Vagina (tissue), 2 donors: ENCODE data around the gene FZR1. TPM values are rescaled to one million over a fixed set of nuclear protein-coding genes. Genes with fewer than 3 reads are reported as not detected.
"Not testable (repeated sequence)": the region's sequence is repeated elsewhere in the genome, so short reads cannot be mapped to it uniquely, and the experiment has no call there.

Source experiments
- DNase-seq, 2 donors: peaks; one replicate each; pipeline ENCODE4 v3.0.0-alpha.2; 2017; ENCODE audit errors: extremely low spot score in 2 of 2
- H3K27ac ChIP-seq: fragments of 200-600 bp; sonication (generic); one replicate; pipeline ENCODE4 v1.5.1; 2019
- H3K27me3 ChIP-seq: fragments of 200-600 bp; sonication (generic); one replicate; pipeline ENCODE4 v1.5.1; 2019
- H3K36me3 ChIP-seq, 2 donors: fragments of 200-600 bp; sonication (generic); one replicate each; pipeline ENCODE4 v1.5.1; 2017 to 2019
- H3K4me1 ChIP-seq: fragments of 200-600 bp; sonication (generic); one replicate; pipeline ENCODE4 v1.5.1; 2019
- H3K4me3 ChIP-seq, 2 donors: fragments of 200-600 bp; sonication (generic); 1 replicate in 1 of 2; 2 replicates in 1 of 2; pipeline ENCODE4 v1.5.1; 2016 to 2019
- H3K9me3 ChIP-seq: fragments of 200-600 bp; sonication (generic); one replicate; pipeline ENCODE4 v1.5.1; 2019
- POLR2A ChIP-seq, 2 donors: fragments of 450-650 bp; IDR thresholded peaks; one replicate each; pipeline ENCODE4 v1.6.1; 2017; ENCODE audit warnings: antibody characterized with exemption in 2 of 2, mild to moderate bottlenecking in 2 of 2, moderate library complexity in 2 of 2
- POLR2AphosphoS5 ChIP-seq, 2 donors: sonication (generic); formaldehyde crosslinking; IDR thresholded peaks; one replicate each; pipeline ENCODE4 v1.9.0; 2017; ENCODE audit warnings: antibody characterized with exemption in 2 of 2, mild to moderate bottlenecking in 2 of 2, low read depth in 1 of 2; ENCODE audit not compliant: insufficient read depth in 1 of 2
- intact Hi-C: fragments of 100-400 bp; cut with DNase I; formaldehyde crosslinking; loops from one replicate; pipeline ENCODE4 v1.15.1; 2023
- total RNA-seq: library from RNA; depleted of rRNA; stranded (reverse); fragments of >200 nt; gene quantifications from one replicate; pipeline ENCODE4 v1.2.3, GENCODE V29; 2016
- TF ChIP-seq, protein P1 (sequence below), 3 experiments: fragments of 450-650 bp in 2 of 3; fragments of 200-600 bp in 1 of 3; sonication (generic) in 1 of 3; IDR thresholded peaks; one replicate each; pipeline ENCODE4 v1.5.1; 2017 to 2019; ENCODE audit warnings: antibody characterized with exemption in 3 of 3, mild to moderate bottlenecking in 2 of 3, moderate library complexity in 2 of 3

Gene FZR1
- total RNA-seq, 1 donor from 2014 or later = 29.2 TPM

DNA sequence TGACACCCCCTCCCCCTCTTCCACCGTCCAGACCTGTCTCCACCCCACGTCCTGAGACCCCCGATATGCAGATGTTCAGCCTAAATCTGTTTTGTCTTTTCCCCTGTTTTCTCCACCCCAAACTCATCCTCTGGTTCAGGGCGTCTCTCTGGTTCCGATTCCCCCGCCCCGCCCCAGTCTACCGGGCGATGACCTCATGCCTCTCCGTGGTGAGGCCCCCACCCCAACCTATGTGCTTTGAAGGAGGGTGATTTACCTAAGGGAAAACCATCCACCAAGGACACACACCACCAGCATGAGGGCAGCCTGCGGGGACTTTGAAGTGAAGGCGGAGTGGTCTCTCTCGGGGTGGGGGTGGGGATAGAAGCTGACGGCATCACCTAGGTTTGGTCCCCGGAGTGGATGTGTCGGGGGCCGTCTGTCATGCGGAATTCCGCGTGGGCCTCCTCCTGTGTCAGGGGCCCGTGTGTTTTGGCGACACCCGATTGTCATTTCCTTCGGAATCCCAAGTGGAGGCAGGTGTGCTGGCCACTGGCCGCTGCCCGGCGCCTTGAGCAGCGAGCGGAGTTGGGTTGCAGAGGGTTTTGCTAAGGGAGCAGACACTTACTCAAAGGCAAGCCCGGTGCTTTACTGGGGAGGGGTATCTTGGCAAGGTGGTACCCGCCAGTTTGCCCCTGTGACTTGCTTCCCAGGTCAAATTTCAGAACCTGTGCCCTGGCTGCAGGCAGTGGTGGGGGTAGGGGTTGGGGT, 1.4 kb downstream of the FZR1 start:
- H3K9me3 ChIP-seq = no peaks in the 10 kb centered on the region
- H3K36me3 ChIP-seq = peaks cover 0 to 4% of the 10 kb centered on the region in 2 donors
- H3K27ac ChIP-seq = peak overlapping the region; percentile 96
- no peak for TF ChIP-seq POLR2A (IDR thresholded peaks at IDR 0.05)
- TF ChIP-seq, protein P1, sequence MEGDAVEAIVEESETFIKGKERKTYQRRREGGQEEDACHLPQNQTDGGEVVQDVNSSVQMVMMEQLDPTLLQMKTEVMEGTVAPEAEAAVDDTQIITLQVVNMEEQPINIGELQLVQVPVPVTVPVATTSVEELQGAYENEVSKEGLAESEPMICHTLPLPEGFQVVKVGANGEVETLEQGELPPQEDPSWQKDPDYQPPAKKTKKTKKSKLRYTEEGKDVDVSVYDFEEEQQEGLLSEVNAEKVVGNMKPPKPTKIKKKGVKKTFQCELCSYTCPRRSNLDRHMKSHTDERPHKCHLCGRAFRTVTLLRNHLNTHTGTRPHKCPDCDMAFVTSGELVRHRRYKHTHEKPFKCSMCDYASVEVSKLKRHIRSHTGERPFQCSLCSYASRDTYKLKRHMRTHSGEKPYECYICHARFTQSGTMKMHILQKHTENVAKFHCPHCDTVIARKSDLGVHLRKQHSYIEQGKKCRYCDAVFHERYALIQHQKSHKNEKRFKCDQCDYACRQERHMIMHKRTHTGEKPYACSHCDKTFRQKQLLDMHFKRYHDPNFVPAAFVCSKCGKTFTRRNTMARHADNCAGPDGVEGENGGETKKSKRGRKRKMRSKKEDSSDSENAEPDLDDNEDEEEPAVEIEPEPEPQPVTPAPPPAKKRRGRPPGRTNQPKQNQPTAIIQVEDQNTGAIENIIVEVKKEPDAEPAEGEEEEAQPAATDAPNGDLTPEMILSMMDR (IDR thresholded peaks at IDR 0.05) = no peak
- no peak for TF ChIP-seq POLR2AphosphoS5 (IDR thresholded peaks at IDR 0.05; ENCODE audit: insufficient read depth in 1 of 2, low read depth in 1 of 2)
- peaks cover 61% of the 10 kb centered on the region for H3K4me1 ChIP-seq
- H3K27me3 ChIP-seq = no peaks in the 10 kb centered on the region
- DNase-seq = no peak
- intact Hi-C loops = no loop called here
- peak overlapping the region; percentile 93 to 97 for H3K4me3 ChIP-seq

DNA sequence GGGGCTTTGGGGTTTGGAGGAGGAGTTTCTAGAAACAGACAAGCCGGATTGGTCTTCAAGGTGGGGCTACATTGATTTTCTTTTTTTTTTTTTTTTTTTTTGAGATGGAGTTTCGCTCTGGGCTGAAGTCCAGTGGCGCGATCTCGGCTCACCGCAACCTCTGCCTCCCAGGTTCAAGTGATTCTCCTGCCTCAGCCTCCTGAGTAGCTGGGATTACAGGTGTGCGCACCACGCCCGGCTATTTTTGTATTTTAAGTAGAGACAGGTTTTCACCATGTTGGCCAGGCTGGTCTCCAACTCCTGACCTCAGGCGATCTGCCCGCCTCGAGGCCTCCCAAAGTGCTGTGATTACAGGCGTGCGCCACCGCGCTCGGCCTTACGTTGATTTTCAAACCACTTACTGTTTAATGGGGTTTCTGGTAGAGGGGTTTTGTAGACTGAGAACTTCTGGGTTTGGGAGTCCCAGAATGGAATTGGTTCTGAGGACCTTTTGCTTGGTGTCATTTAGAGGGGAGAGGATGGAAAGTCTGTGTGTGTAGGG, 2.1 kb downstream of the FZR1 start:
- H3K36me3 ChIP-seq, H3K27me3 ChIP-seq, intact Hi-C loops, DNase-seq, H3K9me3 ChIP-seq, H3K27ac ChIP-seq: not testable (repeated sequence)
- H3K4me3 ChIP-seq = peak overlapping the region; percentile 93 to 97
- H3K4me1 ChIP-seq = peaks cover 68% of the 10 kb centered on the region

DNA sequence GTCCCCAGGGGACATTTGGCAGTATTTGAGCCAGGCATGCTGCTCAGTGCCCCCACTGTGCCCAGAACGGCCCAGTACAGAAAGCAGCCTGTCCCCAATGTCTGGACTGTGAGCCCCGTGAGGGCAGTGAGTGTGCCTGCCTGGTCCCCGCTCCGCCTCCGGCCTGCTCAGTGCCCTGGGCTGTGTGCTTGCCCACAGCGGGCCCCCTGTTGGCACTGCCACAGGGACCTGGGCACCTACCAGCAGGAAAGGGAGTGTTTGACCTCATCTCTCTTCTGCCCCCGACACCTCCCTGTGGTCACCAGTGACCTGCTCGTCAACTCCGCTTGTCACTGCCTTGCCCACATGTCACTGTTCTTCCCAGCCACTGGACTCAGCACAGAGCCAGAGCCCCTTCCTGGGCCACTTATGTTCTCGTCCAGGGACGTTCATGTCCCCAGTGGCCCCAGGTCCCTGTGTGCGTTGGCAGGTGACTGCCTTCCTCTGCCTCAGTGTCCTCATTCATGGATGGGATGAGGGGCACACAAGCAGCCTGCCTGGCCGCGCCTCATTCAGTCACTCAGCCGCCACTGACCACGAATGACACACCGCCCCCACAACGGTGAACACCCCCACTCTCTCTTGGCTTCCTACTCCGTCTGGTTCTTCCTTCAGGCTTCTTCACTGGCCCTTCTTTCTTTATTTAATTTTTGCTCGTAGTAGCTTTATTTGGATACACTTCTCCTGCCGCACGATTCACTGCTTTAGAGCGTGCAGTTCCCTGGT, 2.8 kb downstream of the FZR1 start:
- intact Hi-C loops = no loop called here
- no peaks in the 10 kb centered on the region for H3K9me3 ChIP-seq
- TF ChIP-seq POLR2A (IDR thresholded peaks at IDR 0.05) (no peak), POLR2AphosphoS5 (IDR thresholded peaks at IDR 0.05; ENCODE audit: insufficient read depth in 1 of 2, low read depth in 1 of 2) (no peak)
- TF ChIP-seq, protein P1 (IDR thresholded peaks at IDR 0.05) = no peak
- H3K4me1 ChIP-seq = peaks cover 74% of the 10 kb centered on the region
- no peak for DNase-seq
- H3K27me3 ChIP-seq = no peaks in the 10 kb centered on the region
- no peak overlapping the region for H3K27ac ChIP-seq
- H3K4me3 ChIP-seq = no peak overlapping the region
- peaks cover 0 to 4% of the 10 kb centered on the region in 2 donors for H3K36me3 ChIP-seq

DNA sequence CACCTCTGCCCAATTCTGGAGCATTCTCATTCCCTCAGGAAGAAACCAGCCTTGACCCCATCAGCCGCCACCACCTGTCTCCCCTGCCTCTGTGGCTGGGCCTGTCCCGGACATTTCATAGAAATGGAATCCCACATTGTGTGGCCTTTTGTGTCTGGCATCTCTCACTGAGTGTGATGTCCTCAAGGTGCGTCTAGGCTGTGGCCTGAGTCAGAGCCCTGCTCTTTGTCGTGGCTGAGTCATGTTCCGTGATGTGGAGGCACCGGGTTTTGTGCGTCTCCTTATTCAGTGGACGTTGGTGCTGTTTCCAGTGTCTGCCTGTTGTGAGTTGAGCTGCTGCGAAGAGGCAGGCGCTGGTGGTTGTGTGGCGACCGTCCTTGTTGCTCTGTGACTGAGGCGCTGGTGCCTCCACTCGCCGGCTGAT, 3.5 kb downstream of the FZR1 start:
- Histone ChIP-seq H3K9me3 (no peaks in the 10 kb centered on the region), H3K4me3 (no peak overlapping the region), H3K27me3 (no peaks in the 10 kb centered on the region), H3K27ac (no peak overlapping the region), H3K36me3 (peaks cover 0 to 4% of the 10 kb centered on the region in 2 donors), H3K4me1 (peaks cover 78% of the 10 kb centered on the region)
- TF ChIP-seq POLR2AphosphoS5 (IDR thresholded peaks at IDR 0.05; ENCODE audit: insufficient read depth in 1 of 2, low read depth in 1 of 2) = peak in 1 of 2 donors; percentile 30
- no peak for TF ChIP-seq POLR2A (IDR thresholded peaks at IDR 0.05)
- intact Hi-C loops = no loop called here
- no peak for DNase-seq

DNA sequence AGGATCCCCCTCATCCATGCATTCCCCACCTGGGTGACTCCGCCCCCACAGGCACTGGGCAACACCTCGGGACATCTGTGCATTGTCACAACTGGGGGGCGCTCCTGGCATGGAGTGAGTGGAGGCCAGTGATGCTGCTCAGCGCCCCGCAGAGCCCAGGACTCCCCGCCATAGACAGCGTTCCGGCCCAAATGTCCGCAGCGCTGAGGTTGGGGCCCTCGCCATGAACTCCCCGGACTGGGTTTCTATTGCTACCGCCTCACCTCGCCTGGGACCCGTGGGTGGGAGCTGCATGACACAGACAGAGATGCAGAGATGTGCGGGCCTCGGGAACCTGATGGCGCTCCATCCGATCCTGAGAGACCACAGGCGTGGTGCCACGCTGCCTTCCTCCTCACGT, 4.6 kb downstream of the FZR1 start:
- H3K4me1 ChIP-seq = peaks cover 78% of the 10 kb centered on the region
- intact Hi-C loops = no loop called here
- no peaks in the 10 kb centered on the region for H3K27me3 ChIP-seq
- H3K4me3 ChIP-seq = no peak overlapping the region
- TF ChIP-seq, protein P1 (IDR thresholded peaks at IDR 0.05) = no peak
- TF ChIP-seq POLR2A (IDR thresholded peaks at IDR 0.05) (no peak), POLR2AphosphoS5 (IDR thresholded peaks at IDR 0.05; ENCODE audit: insufficient read depth in 1 of 2, low read depth in 1 of 2) (no peak)
- DNase-seq = no peak
- no peaks in the 10 kb centered on the region for H3K9me3 ChIP-seq
- peaks cover 0 to 4% of the 10 kb centered on the region in 2 donors for H3K36me3 ChIP-seq
- no peak overlapping the region for H3K27ac ChIP-seq
